Activated T-cell treated with anti-CD3 and anti-CD28 coated beads for 48 hours (primary cell): ENCODE results near the gene SFTA2.
A peak's percentile ranks its signal among the peaks of the same experiment; 100 is the strongest.
"Not testable (repeated sequence)": the region's sequence is repeated elsewhere in the genome, so short reads cannot be mapped to it uniquely, and the experiment has no call there.

ENCODE experiments used
- DNase-seq: peaks from one replicate; pipeline ENCODE4 v3.0.0-alpha.2; 2020; ENCODE audit warnings: low read depth

Gene SFTA2

DNA sequence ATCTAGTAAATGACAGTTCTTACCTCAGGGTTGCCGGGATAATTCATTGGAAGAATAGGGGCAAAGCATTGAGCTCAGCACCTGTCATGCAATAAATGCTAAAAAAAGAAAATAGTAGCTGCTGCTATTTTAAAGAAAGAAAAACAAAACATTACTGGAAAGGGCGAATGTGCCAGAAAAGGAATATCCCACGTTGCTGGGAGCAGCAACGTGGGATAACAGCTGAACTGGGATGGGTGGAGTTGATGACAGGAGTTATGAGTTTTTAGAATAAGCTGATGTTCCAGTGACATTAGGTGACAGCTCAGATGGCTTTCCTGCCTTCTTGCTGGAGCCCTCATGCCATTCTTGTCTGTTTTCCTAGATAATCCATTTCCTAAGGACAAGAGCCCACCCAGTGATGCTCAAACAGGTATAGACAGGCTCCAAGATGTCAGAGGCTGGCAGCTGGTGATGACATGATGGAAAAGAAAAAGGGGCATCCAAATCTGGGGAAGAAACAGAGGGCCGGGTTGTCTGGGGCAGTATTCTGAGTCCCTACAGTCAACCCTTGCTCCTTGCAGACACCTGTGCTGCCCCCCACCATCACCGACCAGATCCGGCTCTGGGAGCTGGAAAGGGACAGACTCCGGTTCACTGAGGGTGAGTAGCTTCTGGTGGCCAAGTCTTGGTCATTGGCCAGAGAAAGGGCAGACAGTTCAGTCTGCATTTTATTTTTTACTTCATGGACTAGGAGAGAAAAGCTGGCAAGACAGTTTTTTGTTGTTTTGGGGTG lies 19.0 kb downstream of the SFTA2 start:
- no peak for DNase-seq

DNA sequence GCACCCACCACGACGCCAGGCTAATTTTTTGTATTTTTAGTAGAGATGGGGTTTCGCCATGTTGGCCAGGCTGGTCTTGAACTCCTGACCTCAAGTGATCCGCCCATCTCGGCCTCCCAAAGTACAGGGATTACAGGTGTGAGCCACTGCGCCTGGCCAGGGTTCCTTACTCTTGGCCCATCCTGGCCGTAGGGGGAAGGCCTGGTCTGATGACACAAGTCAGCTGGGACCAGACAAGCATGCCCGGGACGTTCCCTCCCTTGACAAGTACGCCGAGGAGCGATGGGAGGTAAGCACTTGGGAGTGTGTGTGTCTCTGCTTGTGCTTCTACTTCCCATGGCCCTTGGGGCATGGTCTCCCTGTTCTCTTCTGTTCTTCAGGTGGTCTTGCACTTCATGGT lies 21.5 kb downstream of the SFTA2 start:
- DNase-seq = not testable (repeated sequence)

DNA sequence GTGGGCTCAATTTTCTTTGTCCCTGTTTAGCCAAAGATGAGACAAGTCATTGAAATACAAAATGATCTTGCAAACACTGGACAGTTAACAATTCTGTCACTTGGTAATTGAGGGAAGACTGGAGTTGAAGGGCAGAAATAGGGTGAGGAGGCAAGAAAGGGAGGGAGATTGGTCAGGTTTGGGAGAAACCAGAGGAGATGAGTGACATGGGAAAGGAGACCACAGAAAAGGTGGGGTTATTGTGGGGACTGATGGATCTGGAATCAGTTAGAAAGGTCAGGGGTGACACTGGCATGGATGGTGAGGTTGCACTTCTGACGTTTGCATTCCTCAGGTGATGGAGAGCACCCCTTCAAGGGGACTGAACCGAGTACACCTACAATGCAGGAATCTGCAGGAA lies 23.3 kb downstream of the SFTA2 start:
- no peak for DNase-seq

DNA sequence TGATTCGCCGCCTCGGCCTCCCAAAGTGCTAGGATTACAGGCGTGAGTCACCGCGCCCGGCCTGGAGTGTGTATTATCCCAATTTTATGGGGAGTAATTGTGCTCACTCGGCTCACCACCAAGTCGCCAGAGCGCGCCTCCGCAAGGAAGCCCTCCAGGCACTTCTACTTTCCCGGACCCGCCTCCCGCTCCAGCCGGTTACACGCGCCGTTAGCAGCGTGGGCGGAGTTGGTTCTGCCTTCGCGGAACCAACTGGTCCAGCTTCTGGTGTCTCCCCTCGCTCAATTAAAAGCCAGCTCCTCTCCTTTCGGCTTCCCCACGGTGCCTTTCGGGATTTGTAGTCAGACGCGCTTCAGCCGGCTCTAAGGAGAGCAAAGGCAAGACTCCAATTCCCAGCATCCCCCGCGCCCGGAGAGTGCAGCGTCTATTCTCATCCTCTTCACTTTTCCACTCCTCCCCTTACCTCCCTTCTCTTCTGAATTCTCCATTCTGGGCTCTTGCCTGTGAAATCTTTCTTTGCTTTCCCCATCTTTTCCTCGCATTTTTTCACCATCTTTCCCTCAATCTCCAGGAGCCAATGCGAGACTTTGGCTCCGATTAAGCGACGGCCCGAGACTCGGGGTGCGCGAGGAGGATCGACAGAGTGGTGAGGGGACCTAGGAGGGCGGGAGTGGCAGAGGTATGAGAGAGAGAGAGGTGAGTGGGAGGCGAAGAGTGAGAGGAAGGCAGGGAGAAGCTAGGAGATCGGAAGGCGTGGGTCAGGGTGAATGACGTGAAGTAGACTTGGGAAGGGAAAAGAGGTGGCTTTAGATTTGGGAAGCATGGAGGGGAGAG lies 24.0 kb downstream of the SFTA2 start, which contains the start of gene GTF2H4:
Gene GTF2H4 (plus strand): TSS at position 450 of the 834 bp plus-strand sequence.
- DNase-seq = peak; percentile 91

DNA sequence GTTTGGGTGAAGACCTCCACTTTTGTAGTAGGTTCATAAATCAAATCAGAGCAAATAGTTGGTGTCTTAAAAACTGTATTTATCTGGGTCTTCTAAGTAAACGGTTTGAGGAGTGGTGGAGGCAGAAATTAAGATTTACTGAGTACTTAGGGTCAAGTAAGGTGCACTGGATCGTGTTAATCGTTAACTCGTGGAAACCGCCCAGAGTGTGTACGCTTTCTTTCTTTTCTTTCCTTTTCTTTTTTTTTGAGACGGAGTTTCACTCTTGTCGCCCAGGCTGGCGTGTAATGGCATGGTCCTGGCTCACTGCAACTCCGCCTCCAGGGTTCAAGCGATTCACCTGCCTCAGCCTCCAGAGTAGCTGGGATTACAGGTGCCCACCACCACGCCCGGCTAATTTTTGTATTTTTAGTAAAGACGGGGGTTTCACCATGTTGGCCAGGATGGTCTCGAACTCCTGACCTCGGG lies 24.6 kb downstream of the SFTA2 start:
- DNase-seq = not testable (repeated sequence)

DNA sequence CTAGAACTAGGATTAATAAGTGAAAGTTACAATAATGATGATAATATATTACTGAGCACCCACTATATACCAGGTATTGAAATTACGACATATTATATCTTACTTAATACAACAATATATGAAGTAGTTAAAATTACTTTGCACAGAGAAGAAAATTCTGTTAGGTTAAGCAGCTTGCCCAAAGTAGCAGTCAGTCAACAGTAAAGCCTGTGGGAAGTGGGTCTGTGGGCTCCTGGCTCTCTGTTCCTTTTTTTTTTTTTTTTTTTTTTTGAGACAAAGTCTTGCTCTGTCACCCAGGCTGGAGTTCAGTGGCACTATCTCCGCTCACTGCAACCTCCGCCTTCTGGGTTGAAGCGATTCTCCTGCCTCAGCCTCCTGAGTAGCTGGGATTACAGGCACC lies 28.7 kb downstream of the SFTA2 start:
- DNase-seq = no peak

DNA sequence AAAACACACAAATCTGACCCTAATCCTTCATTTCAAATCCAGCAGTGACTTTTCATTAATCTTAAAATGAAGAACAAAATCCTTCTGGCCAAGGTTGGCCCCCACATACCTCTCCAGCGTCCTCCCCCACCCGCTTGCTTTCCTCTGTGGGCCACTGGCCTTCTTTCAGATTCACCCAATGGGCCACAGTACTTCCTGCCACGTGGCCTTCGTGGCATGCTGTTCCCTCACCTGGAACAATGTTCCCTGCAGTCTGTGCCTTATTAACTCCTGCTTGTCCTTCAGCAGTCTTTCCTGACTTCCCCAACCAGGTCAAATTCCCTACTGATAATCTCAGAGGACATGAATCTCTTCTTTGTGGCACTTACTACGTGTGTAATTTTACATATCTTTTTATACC lies 29.3 kb downstream of the SFTA2 start:
- no peak for DNase-seq

DNA sequence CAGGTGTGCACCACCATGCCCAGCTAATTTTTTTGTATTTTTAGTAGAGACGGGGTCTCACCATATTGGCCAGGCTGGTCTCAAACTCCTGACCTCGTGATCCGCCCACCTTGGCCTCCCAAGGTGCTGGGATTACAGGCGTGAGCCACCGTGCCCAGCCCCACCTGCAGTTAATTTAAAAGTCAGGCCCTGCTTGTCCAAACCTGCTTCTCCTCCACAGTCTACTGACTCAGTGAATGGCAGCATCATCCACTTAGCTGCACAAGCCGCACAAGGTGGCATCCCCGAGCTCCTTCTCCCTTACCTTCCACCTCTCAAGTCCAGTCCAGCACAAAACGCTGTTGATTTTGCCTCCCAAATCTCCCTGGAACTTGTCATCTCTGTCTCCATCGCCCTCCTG lies 29.8 kb downstream of the SFTA2 start:
- not testable (repeated sequence) for DNase-seq

DNA sequence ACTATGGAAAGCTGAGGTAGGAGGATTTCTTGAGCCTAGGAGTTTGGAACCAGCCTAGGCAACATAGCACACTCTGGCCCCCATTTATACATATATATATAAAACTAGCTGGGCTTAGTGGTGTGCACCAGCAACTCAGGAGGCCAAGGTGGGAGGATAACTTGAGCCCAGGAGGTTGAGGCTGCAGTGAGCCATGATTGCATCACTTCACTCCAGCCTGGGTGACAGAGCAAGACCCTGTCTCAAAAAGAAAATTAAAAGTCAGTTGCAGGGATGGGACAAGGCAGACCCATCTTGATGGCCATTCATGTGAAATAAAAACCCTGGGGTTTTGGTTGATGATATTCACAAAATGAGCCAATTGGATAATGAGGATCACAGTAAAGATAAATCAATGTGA lies 30.5 kb downstream of the SFTA2 start:
- no peak for DNase-seq

DNA sequence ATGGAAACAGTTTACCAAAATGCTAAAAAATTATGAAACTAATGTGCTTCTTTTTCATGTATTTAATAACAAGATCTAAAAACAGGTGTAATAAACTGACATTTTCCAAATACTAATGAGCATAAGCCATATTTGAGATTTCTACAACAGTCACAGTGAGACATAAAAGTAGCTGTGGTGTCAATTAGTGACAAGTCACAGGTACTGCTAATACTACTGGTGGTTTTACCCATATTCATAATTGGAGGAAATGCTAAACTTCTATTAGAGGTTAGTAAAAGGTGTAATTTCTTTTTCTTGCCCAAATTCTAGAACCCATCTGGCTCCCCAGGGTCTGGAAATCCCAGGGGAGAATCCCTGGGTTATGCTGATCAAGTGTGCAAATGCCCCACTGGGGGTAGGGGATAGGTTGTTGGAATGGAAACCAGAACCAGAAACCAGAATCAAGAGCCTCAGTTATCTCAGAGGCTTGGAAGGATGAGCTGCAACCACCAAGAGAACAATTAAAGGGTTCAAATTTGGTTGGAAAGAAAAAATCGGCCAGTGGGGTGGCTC lies 31.0 kb downstream of the SFTA2 start:
- no peak for DNase-seq

DNA sequence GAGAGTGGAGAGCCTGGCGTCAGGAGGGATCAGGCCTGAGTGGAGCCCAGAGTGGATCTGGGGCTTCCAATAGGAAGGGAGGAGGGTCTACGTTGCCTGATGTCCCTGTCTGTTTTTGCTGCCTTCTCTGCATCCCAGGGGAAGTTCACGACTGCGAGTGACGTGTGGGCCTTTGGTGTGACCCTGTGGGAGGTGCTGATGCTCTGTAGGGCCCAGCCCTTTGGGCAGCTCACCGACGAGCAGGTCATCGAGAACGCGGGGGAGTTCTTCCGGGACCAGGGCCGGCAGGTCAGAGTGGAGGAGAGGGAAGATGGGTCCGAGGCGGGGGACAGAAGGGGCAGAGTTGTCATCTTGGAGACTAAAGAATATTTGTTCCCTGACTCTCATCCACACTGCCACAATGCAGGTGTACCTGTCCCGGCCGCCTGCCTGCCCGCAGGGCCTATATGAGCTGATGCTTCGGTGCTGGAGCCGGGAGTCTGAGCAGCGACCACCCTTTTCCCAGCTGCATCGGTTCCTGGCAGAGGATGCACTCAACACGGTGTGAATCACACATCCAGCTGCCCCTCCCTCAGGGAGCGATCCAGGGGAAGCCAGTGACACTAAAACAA lies 33.1 kb downstream of the SFTA2 start:
- DNase-seq = no peak

DNA sequence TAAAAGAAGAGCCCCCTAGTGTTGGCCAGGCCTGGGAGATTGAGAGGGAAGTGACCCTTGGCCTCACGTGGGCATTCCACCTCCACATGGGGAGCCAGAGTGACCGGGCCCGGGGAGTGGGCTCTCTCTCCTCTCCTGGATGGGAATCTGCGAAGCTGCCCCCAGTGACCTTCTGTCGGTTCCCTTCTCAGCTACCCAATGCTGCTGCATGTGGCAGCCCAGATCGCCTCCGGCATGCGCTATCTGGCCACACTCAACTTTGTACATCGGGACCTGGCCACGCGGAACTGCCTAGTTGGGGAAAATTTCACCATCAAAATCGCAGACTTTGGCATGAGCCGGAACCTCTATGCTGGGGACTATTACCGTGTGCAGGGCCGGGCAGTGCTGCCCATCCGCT lies 34.1 kb downstream of the SFTA2 start:
- DNase-seq = no peak

DNA sequence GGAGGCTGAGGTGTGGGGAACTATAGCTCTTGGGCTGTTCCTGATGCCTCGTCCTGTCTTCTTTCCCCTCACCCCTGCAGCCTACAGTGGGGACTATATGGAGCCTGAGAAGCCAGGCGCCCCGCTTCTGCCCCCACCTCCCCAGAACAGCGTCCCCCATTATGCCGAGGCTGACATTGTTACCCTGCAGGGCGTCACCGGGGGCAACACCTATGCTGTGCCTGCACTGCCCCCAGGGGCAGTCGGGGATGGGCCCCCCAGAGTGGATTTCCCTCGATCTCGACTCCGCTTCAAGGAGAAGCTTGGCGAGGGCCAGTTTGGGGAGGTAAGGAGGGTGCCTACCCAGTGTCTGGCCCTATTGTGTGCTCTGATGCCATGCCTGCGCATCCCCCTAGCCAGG lies 35.4 kb downstream of the SFTA2 start:
- no peak for DNase-seq

DNA sequence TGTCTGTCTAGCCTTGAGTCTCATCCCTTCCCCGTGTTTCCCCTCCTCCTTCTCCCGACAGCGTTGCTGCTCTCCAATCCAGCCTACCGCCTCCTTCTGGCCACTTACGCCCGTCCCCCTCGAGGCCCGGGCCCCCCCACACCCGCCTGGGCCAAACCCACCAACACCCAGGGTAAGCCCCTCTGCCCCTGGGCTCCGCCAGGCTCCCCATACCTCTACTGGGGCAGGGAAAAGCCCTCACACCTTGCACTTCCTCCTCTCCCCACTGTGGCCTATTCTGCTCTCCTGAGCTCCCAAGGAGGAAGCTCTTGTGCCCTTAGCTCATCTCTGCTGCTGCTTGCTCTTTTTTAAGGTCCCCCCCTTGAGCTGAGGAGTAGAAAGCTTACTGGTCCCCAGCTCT lies 36.6 kb downstream of the SFTA2 start:
- no peak for DNase-seq

DNA sequence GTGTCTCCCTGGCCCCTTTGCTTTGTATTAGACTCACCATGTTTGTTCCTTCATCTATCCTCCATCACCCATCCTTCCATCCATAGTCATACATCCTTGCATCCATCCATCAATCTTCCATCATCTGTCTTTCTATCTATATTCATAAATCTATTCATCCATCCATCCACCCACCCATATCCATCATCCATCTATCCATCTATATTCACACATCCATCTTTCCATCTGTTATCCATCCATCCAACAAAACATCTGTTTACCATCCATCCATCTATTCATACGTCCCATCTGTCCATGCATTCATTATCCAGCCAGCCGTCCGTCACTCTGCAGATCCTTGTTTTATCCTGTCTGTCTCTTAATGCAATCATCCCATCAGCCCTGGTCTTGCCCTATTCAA lies 37.0 kb downstream of the SFTA2 start:
- DNase-seq = no peak

DNA sequence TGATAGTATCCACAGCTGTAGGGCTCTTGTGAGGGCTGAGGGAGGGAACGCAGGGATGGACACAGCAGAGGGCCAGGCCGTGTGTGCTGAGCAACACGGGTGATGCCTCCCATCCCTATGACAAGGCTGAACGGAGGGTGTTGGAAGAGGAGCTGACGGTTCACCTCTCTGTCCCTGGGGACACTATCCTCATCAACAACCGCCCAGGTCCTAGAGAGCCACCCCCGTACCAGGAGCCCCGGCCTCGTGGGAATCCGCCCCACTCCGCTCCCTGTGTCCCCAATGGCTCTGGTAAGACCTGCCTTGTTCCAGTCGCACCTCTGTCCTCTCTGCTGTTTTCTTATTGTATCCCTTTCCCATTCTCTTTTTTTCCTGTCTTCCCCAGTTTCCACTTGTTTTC lies 37.6 kb downstream of the SFTA2 start:
- no peak for DNase-seq

DNA sequence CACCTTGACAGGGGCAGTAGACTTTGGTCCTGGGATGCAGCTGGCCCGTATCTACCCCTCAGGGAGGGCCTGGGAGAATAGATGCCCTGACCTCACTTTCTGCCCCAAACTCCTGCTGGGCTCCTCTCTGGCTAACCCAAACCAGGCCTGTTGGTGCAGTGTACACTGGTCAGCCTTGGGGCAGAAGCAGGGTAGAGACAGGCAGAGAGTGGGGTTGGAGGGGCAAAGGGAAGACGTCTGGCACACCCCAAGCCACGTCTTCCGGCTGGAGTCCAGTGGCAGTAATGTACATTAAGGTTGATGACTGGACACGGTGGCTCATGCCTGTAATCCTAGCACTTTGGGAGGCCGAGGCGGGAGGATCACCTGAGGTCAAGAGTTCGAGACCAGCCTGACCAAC lies 38.3 kb downstream of the SFTA2 start:
- no peak for DNase-seq

DNA sequence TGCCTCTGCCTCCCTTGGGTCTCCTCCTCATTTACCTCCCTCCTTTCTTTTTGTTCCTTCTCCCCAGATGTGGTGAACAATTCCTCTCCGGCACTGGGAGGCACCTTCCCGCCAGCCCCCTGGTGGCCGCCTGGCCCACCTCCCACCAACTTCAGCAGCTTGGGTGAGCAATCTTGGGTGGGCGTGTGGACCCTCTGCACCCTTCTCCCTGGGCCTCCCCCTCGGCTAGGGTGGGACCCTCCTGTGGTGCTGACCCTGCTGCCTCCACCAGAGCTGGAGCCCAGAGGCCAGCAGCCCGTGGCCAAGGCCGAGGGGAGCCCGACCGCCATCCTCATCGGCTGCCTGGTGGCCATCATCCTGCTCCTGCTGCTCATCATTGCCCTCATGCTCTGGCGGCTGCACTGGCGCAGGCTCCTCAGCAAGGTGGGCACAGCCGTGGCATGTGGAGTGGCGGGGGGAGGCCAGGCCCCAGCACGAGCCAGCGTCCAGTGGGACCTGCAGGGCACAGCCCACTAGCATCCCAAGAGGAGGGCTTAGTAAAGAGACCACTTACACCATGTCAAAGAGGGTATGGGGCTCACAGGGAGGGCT lies 38.9 kb downstream of the SFTA2 start:
- no peak for DNase-seq

DNA sequence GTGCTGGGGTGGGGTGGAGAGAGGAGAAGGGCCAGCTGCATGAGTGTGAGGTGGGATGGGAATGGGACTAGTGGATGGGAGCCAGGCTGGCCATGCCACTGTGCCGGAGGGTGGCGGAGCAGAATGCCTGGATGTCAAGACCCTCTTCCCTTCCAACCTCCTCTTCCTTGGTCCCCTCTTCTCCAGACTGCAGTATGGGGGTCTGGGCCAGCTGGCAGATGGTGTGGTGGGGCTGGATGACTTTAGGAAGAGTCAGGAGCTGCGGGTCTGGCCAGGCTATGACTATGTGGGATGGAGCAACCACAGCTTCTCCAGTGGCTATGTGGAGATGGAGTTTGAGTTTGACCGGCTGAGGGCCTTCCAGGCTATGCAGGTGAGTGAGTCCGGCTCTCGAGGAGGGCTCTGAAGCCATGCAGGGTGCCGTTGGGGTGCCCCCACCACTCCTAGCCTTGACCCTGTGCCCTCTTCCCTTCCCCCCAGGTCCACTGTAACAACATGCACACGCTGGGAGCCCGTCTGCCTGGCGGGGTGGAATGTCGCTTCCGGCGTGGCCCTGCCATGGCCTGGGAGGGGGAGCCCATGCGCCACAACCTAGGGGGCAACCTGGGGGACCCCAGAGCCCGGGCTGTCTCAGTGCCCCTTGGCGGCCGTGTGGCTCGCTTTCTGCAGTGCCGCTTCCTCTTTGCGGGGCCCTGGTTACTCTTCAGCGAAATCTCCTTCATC lies 40.0 kb downstream of the SFTA2 start:
- DNase-seq = no peak

DNA sequence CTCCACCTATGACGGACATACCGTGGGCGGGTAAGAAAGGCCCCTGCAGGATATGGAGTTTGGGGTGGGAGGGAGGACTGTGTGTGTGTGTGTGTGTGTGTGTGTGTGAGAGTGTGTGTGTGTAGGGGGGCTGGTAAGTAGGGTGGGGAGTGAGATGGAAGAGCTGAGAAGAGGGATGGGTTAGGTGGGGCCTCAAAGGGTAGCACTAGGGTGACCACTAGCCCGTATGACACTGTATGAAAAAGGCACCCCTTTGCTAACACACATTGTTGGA lies 40.6 kb downstream of the SFTA2 start:
- no peak for DNase-seq

DNA sequence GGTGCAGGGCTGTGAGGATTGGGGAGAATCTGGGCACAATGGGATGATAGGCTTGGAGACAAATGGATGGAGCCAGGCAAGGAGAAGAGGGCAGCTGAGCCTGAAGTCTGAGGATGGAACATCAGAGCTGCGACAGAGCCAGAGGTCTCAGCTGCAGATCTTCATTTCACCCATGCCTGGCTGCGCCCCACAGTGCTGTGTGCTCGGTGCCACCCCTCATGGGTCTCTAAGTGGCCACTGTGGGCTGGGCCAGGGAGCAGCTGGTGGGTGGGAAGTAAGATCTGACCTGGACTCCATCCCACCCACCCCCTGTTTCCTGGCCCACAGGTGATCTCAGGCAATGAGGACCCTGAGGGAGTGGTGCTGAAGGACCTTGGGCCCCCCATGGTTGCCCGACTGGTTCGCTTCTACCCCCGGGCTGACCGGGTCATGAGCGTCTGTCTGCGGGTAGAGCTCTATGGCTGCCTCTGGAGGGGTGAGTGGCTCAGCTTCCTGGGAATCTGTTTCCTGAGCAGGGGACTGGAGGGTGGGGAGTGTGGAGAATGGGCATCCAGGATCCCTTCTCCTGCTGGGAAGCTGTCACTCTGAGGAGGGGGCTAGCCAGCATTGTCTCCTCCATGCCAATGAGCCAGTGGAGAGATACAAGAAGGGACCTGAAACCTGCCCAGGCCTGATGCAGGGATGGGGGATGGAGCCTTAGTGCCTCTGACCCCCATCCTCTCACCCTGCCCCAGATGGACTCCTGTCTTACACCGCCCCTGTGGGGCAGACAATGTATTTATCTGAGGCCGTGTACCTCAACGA lies 41.1 kb downstream of the SFTA2 start:
- DNase-seq = no peak
